ENCODE results near the gene PSMA8.

- TF ChIP-seq, protein P1, sequence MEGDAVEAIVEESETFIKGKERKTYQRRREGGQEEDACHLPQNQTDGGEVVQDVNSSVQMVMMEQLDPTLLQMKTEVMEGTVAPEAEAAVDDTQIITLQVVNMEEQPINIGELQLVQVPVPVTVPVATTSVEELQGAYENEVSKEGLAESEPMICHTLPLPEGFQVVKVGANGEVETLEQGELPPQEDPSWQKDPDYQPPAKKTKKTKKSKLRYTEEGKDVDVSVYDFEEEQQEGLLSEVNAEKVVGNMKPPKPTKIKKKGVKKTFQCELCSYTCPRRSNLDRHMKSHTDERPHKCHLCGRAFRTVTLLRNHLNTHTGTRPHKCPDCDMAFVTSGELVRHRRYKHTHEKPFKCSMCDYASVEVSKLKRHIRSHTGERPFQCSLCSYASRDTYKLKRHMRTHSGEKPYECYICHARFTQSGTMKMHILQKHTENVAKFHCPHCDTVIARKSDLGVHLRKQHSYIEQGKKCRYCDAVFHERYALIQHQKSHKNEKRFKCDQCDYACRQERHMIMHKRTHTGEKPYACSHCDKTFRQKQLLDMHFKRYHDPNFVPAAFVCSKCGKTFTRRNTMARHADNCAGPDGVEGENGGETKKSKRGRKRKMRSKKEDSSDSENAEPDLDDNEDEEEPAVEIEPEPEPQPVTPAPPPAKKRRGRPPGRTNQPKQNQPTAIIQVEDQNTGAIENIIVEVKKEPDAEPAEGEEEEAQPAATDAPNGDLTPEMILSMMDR (conservative IDR thresholded peaks at IDR 0.05; ENCODE audit: low read length), result no peak
- TF ChIP-seq EZH2phosphoT487 (IDR thresholded peaks at IDR 0.05; ENCODE audit: borderline replicate concordance, low read depth, low read length), result no peak
Measured at GRCh38 chr18:26233208-26233607, 99.5 kb downstream of the PSMA8 start.

All from OCI-LY7 (cell line).